Keratinocyte (primary cell): ENCODE data around the gene CRACR2A.

Source experiments
- CTCF ChIP-seq, 3 experiments: IDR thresholded peaks in 1 of 3; conservative IDR thresholded peaks in 1 of 3; optimal IDR thresholded peaks in 1 of 3; 2 replicates in 2 of 3; 3 replicates in 1 of 3; pipeline versions ENCODE3 to v1.5.1; 2011; ENCODE audit warnings: low read length in 3 of 3, mild to moderate bottlenecking in 3 of 3, moderate library complexity in 2 of 3, control low read depth in 1 of 3, inconsistent platforms in 1 of 3; ENCODE audit not compliant: insufficient read depth in 2 of 3; ENCODE audit errors: extremely low read depth in 1 of 3
- EZH2 ChIP-seq: IDR thresholded peaks from one replicate; pipeline ENCODE4 v1.6.1; 2012; ENCODE audit warnings: inconsistent platforms, mild to moderate bottlenecking, low read length, moderate library complexity

GRCh38 chr12:3666441-3666840 is 86.5 kb downstream of the CRACR2A start:
- TF ChIP-seq CTCF (optimal IDR thresholded peaks at IDR 0.05 in 1 of 3, IDR thresholded peaks at IDR 0.05 in 1 of 3, conservative IDR thresholded peaks at IDR 0.05 in 1 of 3; ENCODE audit: extremely low read depth in 1 of 3, insufficient read depth in 2 of 3, low read length in 3 of 3) (no peak), EZH2 (no peak)
